Small intestine (tissue), 7 donors: ENCODE measurements around the gene TBXAS1. TPM values are rescaled to one million over a fixed set of nuclear protein-coding genes. Genes with fewer than 3 reads are reported as not detected.

Experiments
- DNase-seq, 2 donors: peaks; one replicate each; pipeline versions ENCODE4 v3.0.0 to v3.0.0-alpha.2; 2013
- FAIRE-seq: peaks from 2 replicates; lab custom pipeline; 2012; peaks lifted over from hg19 to GRCh38; lab: Jason Lieb, UNC
- H3K27ac ChIP-seq, 3 donors: one replicate each; pipeline ENCODE4 v1.5.1; 2013; ENCODE audit warnings: low read length in 2 of 3, mild to moderate bottlenecking in 2 of 3, control low read depth in 1 of 3, inconsistent platforms in 1 of 3, low read depth in 1 of 3, moderate library complexity in 1 of 3
- H3K27me3 ChIP-seq, 3 donors: one replicate each; pipeline ENCODE4 v1.6.1; 2013; ENCODE audit warnings: low read length in 3 of 3, inconsistent platforms in 1 of 3; ENCODE audit not compliant: control insufficient read depth in 3 of 3, insufficient read depth in 3 of 3
- H3K36me3 ChIP-seq, 3 donors: one replicate each; pipeline ENCODE4 v1.6.1; 2013; ENCODE audit warnings: low read length in 3 of 3, inconsistent platforms in 1 of 3, low read depth in 1 of 3, mild to moderate bottlenecking in 1 of 3, moderate library complexity in 1 of 3; ENCODE audit not compliant: control insufficient read depth in 3 of 3, insufficient read depth in 2 of 3
- H3K4me1 ChIP-seq, 3 donors: one replicate each; pipeline ENCODE4 v1.6.1; 2013; ENCODE audit warnings: low read length in 2 of 3, inconsistent platforms in 1 of 3, low read depth in 1 of 3, mild to moderate bottlenecking in 1 of 3, moderate library complexity in 1 of 3; ENCODE audit not compliant: control insufficient read depth in 3 of 3, insufficient read depth in 2 of 3
- H3K4me3 ChIP-seq, 3 donors: one replicate each; pipeline ENCODE4 v1.5.1; 2013; ENCODE audit warnings: low read length in 3 of 3, control low read depth in 1 of 3, inconsistent platforms in 1 of 3, low read depth in 1 of 3, mild to moderate bottlenecking in 1 of 3, moderate library complexity in 1 of 3
- H3K9me3 ChIP-seq, 2 donors: one replicate each; pipeline ENCODE4 v1.6.1; 2013; ENCODE audit warnings: low read depth in 1 of 2, low read length in 1 of 2; ENCODE audit not compliant: control insufficient read depth in 2 of 2, insufficient read depth in 1 of 2
- WGBS, 3 donors: extraction: QIAGEN DNeasy Blood & Tissue Kit; methylation state at CpG; one replicate each; pipeline ENCODE4 v1.1.7; 2013; 5-methylcytosine and 5-hydroxymethylcytosine counted together
- polyA plus RNA-seq, 4 donors: library from polyadenylated mRNA; stranded (reverse) in 3 of 4; unstranded in 1 of 4; fragments of 200-250 nt in 3 of 4; fragments of 120-200 nt in 1 of 4; gene quantifications; one replicate each; pipeline versions ENCODE4 v1.2.1 to v1.2.3, GENCODE V29; 2013
- donor health status: healthy with polysubstance abuse.
- donor health status: control.
- donor health status: control.
- donor health status: Bipolar disorder and iron deficiency.
- donor health status: healthy.

The TBXAS1 gene
- polyA plus RNA-seq, 4 donors: 1.1 to 8.2 (median 7.0) TPM

DNA sequence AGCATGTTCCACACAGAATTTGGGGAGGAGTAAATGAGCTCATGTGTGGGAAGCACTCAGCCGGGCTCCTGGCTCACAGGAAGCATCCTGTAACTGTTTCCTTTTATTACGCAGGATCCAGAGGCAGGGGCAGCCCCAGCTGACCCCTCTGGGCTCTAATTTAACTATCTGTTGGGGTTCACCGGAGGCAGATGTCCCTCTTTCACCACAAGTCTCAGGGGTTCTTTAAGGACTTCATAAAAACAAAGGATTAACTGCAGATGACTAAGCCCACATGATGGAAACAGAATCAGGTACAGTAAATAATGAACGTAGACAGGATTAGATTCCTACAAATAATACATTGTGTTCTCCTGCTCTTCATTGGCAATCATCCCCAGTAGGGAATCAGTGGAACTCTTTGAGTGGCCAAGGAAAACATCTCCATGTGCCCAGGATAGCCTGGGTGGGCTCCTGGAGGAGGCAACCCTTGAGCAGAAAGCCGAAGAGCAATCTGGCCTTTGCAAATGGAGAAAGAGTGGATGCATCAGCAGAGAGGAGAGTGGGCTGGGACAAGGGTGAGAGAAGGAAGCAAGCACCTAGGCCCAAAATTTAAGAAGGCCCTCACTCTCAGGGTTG, 24.6 kb downstream of the TBXAS1 start:
- H3K4me1 ChIP-seq: peaks cover 0 to 3% (median 3%) of the 10 kb centered on the region in 3 donors
- DNase-seq: no peak
- WGBS, 3 donors: 70 to 85% (median 79%) methylated on average over 5 of the region's 5 CpGs
- H3K27ac ChIP-seq: peak overlapping the region in 2 of 3 donors; percentile 15 to 77
- no peak overlapping the region for H3K4me3 ChIP-seq
- no peaks in the 10 kb centered on the region for H3K36me3 ChIP-seq
- no peak for FAIRE-seq
- no peaks in the 10 kb centered on the region for H3K27me3 ChIP-seq
- peaks cover 0 to under 1% of the 10 kb centered on the region in 2 donors for H3K9me3 ChIP-seq

DNA sequence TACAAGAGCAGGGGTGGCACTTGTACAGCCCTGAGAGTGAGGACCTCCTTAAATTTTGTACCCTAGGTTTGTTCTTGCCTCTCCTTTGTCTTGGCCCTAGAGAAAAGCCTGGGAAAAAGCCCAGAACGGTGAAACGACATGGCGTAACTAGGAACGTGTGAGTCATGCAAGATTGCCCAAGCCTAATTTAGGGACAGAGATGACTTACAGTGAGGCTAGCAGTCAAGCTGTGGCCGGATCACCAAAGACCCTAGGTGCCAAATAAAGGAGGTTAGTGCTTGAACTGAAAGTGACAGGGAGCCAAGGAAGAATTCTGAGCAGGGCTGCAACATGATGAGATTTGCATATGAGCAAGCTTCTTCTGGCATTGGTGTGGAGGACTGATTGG, 25.1 kb downstream of the TBXAS1 start:
- Histone ChIP-seq H3K36me3 (no peaks in the 10 kb centered on the region), H3K4me3 (no peak overlapping the region), H3K27me3 (no peaks in the 10 kb centered on the region), H3K4me1 (peaks cover 0 to 3% (median 3%) of the 10 kb centered on the region in 3 donors), H3K27ac (peak overlapping the region in 2 of 3 donors; percentile 15 to 77), H3K9me3 (no peaks in the 10 kb centered on the region)
- DNase-seq: no peak
- FAIRE-seq: no peak
- whole genome bisulfite sequencing, 3 donors: 73 to 87% (median 87%) methylated on average over 5 of the region's 5 CpGs

DNA sequence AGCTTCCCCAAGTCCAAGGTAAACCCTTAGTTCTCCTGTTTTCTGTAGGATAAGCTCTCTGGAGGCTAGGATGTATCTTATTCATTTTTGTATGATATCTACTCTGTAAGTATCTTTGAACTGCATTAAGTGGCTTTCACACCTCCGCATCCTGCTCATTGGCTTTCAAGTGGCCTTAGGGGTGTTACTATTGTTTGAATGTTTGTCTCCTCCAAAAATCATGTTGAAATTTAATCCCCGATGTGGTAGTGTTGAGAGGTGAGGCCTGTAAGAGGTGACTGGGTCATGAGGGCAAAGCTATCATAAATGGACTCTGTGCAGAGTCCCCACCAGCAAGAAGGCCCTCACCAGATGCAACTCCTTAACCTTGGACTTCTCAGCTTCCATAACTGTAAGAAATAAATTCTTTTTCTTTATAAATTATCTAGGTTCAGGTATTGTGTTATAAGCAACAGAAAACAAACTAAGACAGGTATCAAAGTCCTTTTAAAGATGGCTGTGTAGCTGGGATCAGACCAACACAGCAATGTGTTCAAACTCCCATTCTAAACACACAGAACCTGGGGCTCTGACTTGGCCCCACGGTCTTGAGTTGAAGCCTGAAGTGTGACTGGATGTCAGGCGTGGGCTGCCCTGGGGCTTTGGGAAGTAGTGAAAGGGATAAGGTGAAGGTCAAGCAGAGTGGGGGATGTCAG, 25.9 kb downstream of the TBXAS1 start:
- H3K36me3 ChIP-seq: no peaks in the 10 kb centered on the region
- H3K9me3 ChIP-seq: no peaks in the 10 kb centered on the region
- no peak overlapping the region for H3K4me3 ChIP-seq
- no peak for DNase-seq
- FAIRE-seq: no peak
- WGBS, 3 donors: 72 to 89% (median 79%) methylated on average over 4 of the region's 4 CpGs
- no peaks in the 10 kb centered on the region for H3K27me3 ChIP-seq
- peaks cover 0 to 3% (median 3%) of the 10 kb centered on the region in 3 donors for H3K4me1 ChIP-seq
- peak overlapping the region in 1 of 3 donors; percentile 77 for H3K27ac ChIP-seq

DNA sequence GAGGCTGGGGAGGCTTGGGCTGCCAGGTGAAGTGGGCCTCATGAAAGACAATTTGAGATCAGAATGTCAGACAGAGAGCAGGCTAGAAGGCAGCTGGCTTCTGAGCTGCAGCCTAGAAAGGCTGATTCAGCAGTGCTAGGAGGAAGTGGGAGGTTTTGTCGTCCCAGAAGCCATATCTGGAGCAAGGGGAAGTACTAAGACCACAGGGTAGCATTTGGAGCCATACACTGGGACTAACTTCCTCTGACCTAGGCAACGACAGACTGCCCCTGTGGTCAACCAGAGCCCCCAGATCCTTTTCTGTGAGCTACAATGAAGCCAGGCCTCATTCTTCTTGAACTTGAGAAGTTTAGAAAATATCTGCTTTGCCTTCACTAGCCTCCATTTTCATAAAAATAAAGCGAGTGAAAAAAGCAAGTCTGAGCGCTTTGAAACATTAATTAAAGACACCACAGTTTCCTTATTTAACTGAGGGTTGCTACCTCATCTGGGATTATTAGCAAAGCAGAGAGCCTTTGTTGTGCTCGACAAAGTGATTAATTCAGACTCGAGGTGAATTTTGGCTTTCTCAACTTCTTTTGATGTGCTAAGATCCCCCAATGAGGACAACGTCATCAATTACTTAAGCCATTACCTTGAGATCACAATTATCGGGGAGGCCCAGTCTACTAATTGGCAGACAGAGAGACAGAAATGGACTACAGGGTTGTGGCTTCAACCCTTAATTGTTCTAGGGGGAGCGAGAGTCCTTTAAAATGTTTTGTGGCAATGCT, 26.6 kb downstream of the TBXAS1 start:
- Histone ChIP-seq H3K4me3 (no peak overlapping the region), H3K27ac (peak overlapping the region in 1 of 3 donors; percentile 77), H3K9me3 (no peaks in the 10 kb centered on the region), H3K4me1 (peaks cover 0 to 3% (median 3%) of the 10 kb centered on the region in 3 donors), H3K27me3 (no peaks in the 10 kb centered on the region), H3K36me3 (no peaks in the 10 kb centered on the region)
- WGBS, 3 donors: 74 to 82% (median 82%) methylated on average over 9 of the region's 9 CpGs
- DNase-seq: peak in 1 of 2 donors; percentile 29
- FAIRE-seq: no peak

DNA sequence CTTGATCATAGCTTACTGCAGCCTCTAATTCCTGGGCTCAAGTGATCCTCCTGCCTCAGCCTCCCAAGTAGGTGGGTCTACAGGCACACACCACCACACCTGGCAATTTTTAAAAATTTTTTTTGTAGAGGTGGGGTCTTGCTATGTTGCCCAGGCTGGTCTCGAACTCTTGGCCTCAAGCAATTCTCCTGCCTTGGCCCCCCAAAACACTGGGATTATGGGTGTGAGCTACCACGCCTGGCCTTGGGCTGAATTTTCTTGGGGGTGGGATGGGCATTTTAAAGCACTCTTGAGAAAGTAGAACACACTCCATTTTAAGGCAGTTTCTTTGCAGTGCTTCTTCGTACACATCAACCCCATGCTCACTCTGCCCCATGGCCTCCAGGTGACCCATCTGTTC, 28.7 kb downstream of the TBXAS1 start:
- Histone ChIP-seq H3K4me1 (no peaks in the 10 kb centered on the region), H3K27ac (no peak overlapping the region), H3K27me3 (no peaks in the 10 kb centered on the region), H3K36me3 (no peaks in the 10 kb centered on the region), H3K4me3 (no peak overlapping the region), H3K9me3 (no peaks in the 10 kb centered on the region)
- WGBS, 3 donors: 85 to 95% (median 90%) methylated on average over 3 of the region's 3 CpGs
- FAIRE-seq: no peak
- no peak for DNase-seq

DNA sequence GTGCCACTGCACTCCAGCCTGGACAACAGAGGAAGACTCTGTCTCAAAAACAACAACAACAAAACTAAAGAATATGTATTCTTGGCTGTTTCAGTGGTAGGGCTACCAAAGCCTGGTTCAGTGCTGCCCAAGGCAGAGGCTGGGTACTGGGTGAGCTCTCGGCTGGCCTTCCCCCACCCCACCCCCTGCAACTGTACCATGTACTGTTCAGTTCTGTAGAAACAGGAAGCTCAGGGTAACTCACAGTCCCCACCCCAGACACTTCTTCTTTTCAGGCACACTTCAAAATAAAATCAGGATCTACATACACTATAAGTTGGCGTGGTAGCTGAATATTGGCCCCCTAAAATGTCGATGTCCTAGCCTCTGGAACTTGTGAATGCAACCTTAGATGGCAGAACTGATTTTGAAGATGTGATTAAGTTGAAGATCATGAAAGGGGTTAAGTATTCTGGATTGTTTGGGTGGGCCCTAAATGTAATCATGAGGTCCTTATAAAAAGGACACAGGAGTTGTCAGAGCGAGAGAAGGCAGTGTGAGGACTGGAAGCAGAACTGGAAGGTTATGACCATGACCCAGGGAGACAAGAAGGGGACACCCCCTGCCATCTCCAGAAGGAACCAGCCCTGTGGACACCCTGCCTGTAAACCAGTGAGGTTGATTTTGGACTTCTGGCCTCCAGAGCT, 31.2 kb downstream of the TBXAS1 start:
- 64 to 87% (median 80%) methylated on average over 4 of the region's 4 CpGs for WGBS, 3 donors
- Histone ChIP-seq H3K27ac (peak overlapping the region in 1 of 3 donors; percentile 50), H3K4me1 (no peaks in the 10 kb centered on the region), H3K4me3 (no peak overlapping the region), H3K36me3 (no peaks in the 10 kb centered on the region), H3K9me3 (peaks cover 0 to 3% of the 10 kb centered on the region in 2 donors), H3K27me3 (peaks cover 0 to 2% (median 0%) of the 10 kb centered on the region in 3 donors)
- DNase-seq (no peak), FAIRE-seq (no peak)

DNA sequence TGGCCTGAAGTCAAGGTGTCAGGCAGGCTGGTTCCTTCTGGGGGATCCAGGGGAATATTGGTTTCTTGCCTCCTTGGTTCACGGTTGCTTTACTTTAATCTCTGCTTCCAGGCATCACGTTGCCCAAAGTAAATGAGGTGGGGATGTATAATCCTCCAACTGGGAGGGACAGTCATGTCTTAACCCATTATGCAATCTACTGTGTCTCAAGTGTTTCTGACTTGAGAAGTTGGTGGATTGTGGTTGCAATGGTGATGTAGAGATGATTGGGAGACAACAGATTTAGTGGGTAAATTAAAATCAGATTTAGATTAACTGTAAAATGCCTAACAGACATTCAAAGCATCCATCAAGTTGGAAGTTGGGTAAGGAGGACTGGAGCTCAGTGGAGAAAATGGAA, 32.7 kb downstream of the TBXAS1 start:
- FAIRE-seq (no peak), DNase-seq (no peak)
- Histone ChIP-seq H3K27ac (no peak overlapping the region), H3K36me3 (no peaks in the 10 kb centered on the region), H3K4me1 (no peaks in the 10 kb centered on the region), H3K9me3 (peaks cover 0 to 3% of the 10 kb centered on the region in 2 donors), H3K27me3 (peaks cover 0 to 2% (median 0%) of the 10 kb centered on the region in 3 donors), H3K4me3 (no peak overlapping the region)
- WGBS, 3 donors: 50 to 77% (median 61%) methylated on average over 2 of the region's 2 CpGs
